HG03159 (cell line): ENCODE data around the gene RIMS4.

Experiments
- ATAC-seq: cut with Tn5 transposase; IDR thresholded peaks from one replicate; pipeline ENCODE4 v1.9.1; 2021; ENCODE audit warnings: mild to moderate bottlenecking, moderate library complexity; ENCODE audit not compliant: unreplicated experiment

RIMS4 gene

GRCh38 chr20:44703183-44703925 is 107.0 kb downstream of the RIMS4 start:
- no peak for ATAC-seq

- no peak for ATAC-seq
Measured at GRCh38 chr20:44702776-44703175, 107.6 kb downstream of the RIMS4 start.

GRCh38 chr20:44701858-44702256 is 108.5 kb downstream of the RIMS4 start:
- no peak for ATAC-seq
